ENCODE measurements around the gene CSF1R. TPM values are rescaled to one million over a fixed set of nuclear protein-coding genes. Genes with fewer than 3 reads are reported as not detected.

CSF1R gene
- total and polyA plus RNA-seq, 2 of the 4 experiments (the other 2 are of a cell fraction) = 0.14 to 0.36 TPM

GRCh38 chr5:150057996-150058395 lies 28.4 kb downstream of the CSF1R start:
- H3K56ac ChIP-seq (ENCODE audit: extremely low read depth, insufficient read depth, low read length) = no peak overlapping the region
- H3K4me2 ChIP-seq (ENCODE audit: low read depth, low read length) = no peak overlapping the region
- H2BK15ac ChIP-seq (ENCODE audit: low read depth, low read length) = peak overlapping the region; percentile 86; the same call in 1 of the 3 replicates
- no peaks in the 10 kb centered on the region for H3K9me3 ChIP-seq (ENCODE audit: control insufficient read depth, insufficient read depth, low read length)
- H3K36me3 ChIP-seq (ENCODE audit: control insufficient read depth, insufficient read depth, low read length) = peaks cover 19% of the 10 kb centered on the region
- no peak overlapping the region; the same call in 1 of the 2 replicates for H4K5ac ChIP-seq (ENCODE audit: low read depth, low read length)
- peak overlapping the region; percentile 75 for H2BK5ac ChIP-seq (ENCODE audit: low read depth, low read length, poor library complexity, severe bottlenecking)
- peak overlapping the region; percentile 86 for H3K4ac ChIP-seq (ENCODE audit: low read depth, low read length)
- peak overlapping the region; percentile 2; the same call in 1 of the 2 replicates for H3K18ac ChIP-seq (ENCODE audit: low read depth, low read length)
- peak overlapping the region; percentile 40 to 91 for H4K8ac ChIP-seq (ENCODE audit: low read depth in 2 of 2, low read length in 2 of 2)
- intact Hi-C loops (cut with micrococcal nuclease) = no loop called here
- dilution Hi-C loops (cut with HindIII; ENCODE audit: low sequenced_read_pairs, unreplicated experiment) = no loop called here
- H3K79me1 ChIP-seq (ENCODE audit: low read depth in 1 of 2, low read length in 2 of 2) = peaks cover 0 to 13% of the 10 kb centered on the region in 2 experiments; a peak in 2 of 4 replicates
- ChIA-PET POLR2A (ENCODE audit: unreplicated experiment) (no interaction called here), CTCF (no interaction called here)
- peak overlapping the region; percentile 4 for H2AK9ac ChIP-seq (replicated peaks; ENCODE audit: low read depth, low read length, poor library complexity)
- peak; percentile 8 for ATAC-seq (ENCODE audit: low read depth)
- H2AFZ ChIP-seq (replicated peaks; ENCODE audit: low read length, poor library complexity) = no peak overlapping the region
- no peak overlapping the region for H3K4me3 ChIP-seq (ENCODE audit: insufficient read depth, low read depth, low read length)
- peaks cover 38% of the 10 kb centered on the region for H3K9me1 ChIP-seq (ENCODE audit: insufficient read depth, low read length)
- WGBS, 2 experiments (ENCODE audit: extremely low coverage in 2 of 2, insufficient read length in 1 of 2) = 75% methylated on average over 3 of the region's 5 CpGs; no CpG with 5 or more reads in 1 of the 2 experiments
- BruUV-seq (replicated peaks) = no TSS peak
- peak overlapping the region; percentile 92; the same call in 1 of the 2 replicates for H2BK120ac ChIP-seq (ENCODE audit: low read depth, low read length)
- peaks cover 18% of the 10 kb centered on the region for H3K4me1 ChIP-seq (ENCODE audit: control insufficient read depth, insufficient read depth, low read length)
- H4K20me1 ChIP-seq (ENCODE audit: insufficient read depth, low read length) = no peaks in the 10 kb centered on the region; the same call in 1 of the 2 replicates
- H3K27me3 ChIP-seq (ENCODE audit: control insufficient read depth, insufficient read depth, low read length) = no peaks in the 10 kb centered on the region
- H3K14ac ChIP-seq (replicated peaks; ENCODE audit: low read depth, low read length) = peak overlapping the region; percentile 64
- H4K91ac ChIP-seq (ENCODE audit: insufficient read depth, low read depth, low read length) = peak overlapping the region; percentile 75
- TF ChIP-seq BHLHE40 (IDR thresholded peaks at IDR 0.05; ENCODE audit: low read depth, low read length) = no peak
- no peak for TF ChIP-seq USF2 (IDR thresholded peaks at IDR 0.05; ENCODE audit: low read depth, low read length)
- no peak for TF ChIP-seq SMC3 (IDR thresholded peaks at IDR 0.05; ENCODE audit: low read depth, low read length)
- TF ChIP-seq CEBPB (IDR thresholded peaks at IDR 0.05; ENCODE audit: low read depth, low read length) = no peak
- TF ChIP-seq RFX5 (IDR thresholded peaks at IDR 0.05; ENCODE audit: low read depth, low read length) = no peak
- no peak for TF ChIP-seq ELK1 (IDR thresholded peaks at IDR 0.05; ENCODE audit: borderline replicate concordance, low read depth, low read length)
- TF ChIP-seq MAFK (IDR thresholded peaks at IDR 0.05; ENCODE audit: low read depth, low read length) = no peak
- no peak for TF ChIP-seq RCOR1 (IDR thresholded peaks at IDR 0.05; ENCODE audit: insufficient replicate concordance, low read length)
- TF ChIP-seq POLR2A (IDR thresholded peaks at IDR 0.05; ENCODE audit: low read depth, low read length) = no peak
- no peak for TF ChIP-seq FOS (IDR thresholded peaks at IDR 0.05; ENCODE audit: low read depth, low read length)
- TF ChIP-seq MAZ (IDR thresholded peaks at IDR 0.05; ENCODE audit: borderline replicate concordance, low read depth, low read length) = no peak
- TF ChIP-seq CTCF (conservative IDR thresholded peaks at IDR 0.05; ENCODE audit: low read depth, low read length) = no peak
- TF ChIP-seq RAD21 (IDR thresholded peaks at IDR 0.05; ENCODE audit: low read length) = no peak
- no peak for TF ChIP-seq MXI1 (IDR thresholded peaks at IDR 0.05; ENCODE audit: borderline replicate concordance, low read depth, low read length)
- no peak for TF ChIP-seq NFE2L2 (IDR thresholded peaks at IDR 0.05; ENCODE audit: low read depth, low read length)
- TF ChIP-seq CHD1 (IDR thresholded peaks at IDR 0.05; ENCODE audit: low read depth, low read length) = no peak
- in situ Hi-C loops (cut with MboI; ENCODE audit: low sequenced_read_pairs) = no loop called here
- peak overlapping the region; percentile 57; the same call in 1 of the 2 replicates for H3K23ac ChIP-seq (ENCODE audit: low read depth, low read length)
- no peak overlapping the region for H3K27ac ChIP-seq (ENCODE audit: insufficient read depth, low read length)
- H2AK5ac ChIP-seq (ENCODE audit: low read depth, low read length) = peak overlapping the region; percentile 82
- H2BK20ac ChIP-seq (ENCODE audit: low read depth, low read length) = peak overlapping the region; percentile 85
- H3K9ac ChIP-seq (ENCODE audit: low read depth, low read length) = no peak overlapping the region
- DNase-seq = peak; percentile 16
